ENCODE results near the gene USP50. TPM values are rescaled to one million over a fixed set of nuclear protein-coding genes. Genes with fewer than 3 reads are reported as not detected.

The USP50 gene
- 0.46 TPM in 1 of 2 replicates, not detected in the other for total RNA-seq (ENCODE audit: low replicate concordance)

- H3K4me3 Mint-ChIP-seq = no peak within 1 kb of the TSS
- no peak within 1 kb of the TSS for H3K4me3 ChIP-seq
- H3K9ac ChIP-seq = no peak within 1 kb of the TSS
- H3K4me1 Mint-ChIP-seq = peaks cover 7% of the 10 kb centered on the region
- no peaks in the 10 kb centered on the region for H3K9me3 ChIP-seq (ENCODE audit: low read depth)
- no peaks in the 10 kb centered on the region for H3K79me2 ChIP-seq (ENCODE audit: low read depth)
- TF ChIP-seq CTCF (IDR thresholded peaks at IDR 0.05) (no peak), EZH2 (IDR thresholded peaks at IDR 0.05) (no peak)
- H3K27ac Mint-ChIP-seq = no peak within 1 kb of the TSS
- DNase-seq (ENCODE audit: low spot score) = no peak
- no peaks in the 10 kb centered on the region for H3K36me3 ChIP-seq
- no peak within 1 kb of the TSS for H2AFZ ChIP-seq (replicated peaks)
- H3K9me3 Mint-ChIP-seq = no peaks in the 10 kb centered on the region
- no peaks in the 10 kb centered on the region for H3K27me3 Mint-ChIP-seq (ENCODE audit: insufficient read depth, low read depth)
- no peaks in the 10 kb centered on the region for H3F3A ChIP-seq (ENCODE audit: low read depth)
- no peaks in the 10 kb centered on the region for H3K36me3 Mint-ChIP-seq
- no peak within 1 kb of the TSS for H3K4me2 ChIP-seq
- H3K27me3 ChIP-seq = no peaks in the 10 kb centered on the region
- no peaks in the 10 kb centered on the region for H3K4me1 ChIP-seq
- H3K27ac ChIP-seq = no peak within 1 kb of the TSS
- H4K20me1 ChIP-seq (ENCODE audit: low read depth) = no peaks in the 10 kb centered on the region
Measured at GRCh38 chr15:50546566-50546965, at the start of gene USP50. Gene USP50 (minus strand): TSS chr15:50546666. CDS start chr15:50546525, 141 bp downstream.

DNA sequence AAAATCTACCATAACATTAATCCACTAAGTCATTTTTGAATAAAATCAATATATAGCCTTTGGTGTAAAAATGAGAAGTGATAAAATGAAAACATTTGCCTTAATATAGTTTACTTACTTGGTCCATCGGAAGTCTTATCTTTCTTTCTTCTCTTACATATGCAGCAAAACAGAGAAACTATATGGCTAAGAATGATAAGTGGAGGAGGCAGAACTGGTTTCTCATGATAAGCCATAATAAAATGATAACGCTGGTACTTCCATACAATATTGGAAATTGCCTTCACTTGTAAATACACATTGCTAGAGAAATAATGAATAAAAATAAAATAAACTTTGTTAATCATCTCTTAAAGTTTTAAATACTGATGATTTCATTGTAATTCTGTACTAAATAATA, 47.8 kb upstream of the USP50 start:
- Histone ChIP-seq H3K36me3 (peaks cover 8% of the 10 kb centered on the region), H3K4me3 (no peak overlapping the region), H3K27me3 (no peaks in the 10 kb centered on the region), H3K79me2 (ENCODE audit: low read depth) (no peaks in the 10 kb centered on the region), H3F3A (ENCODE audit: low read depth) (no peaks in the 10 kb centered on the region), H3K4me2 (no peak overlapping the region), H3K4me1 (no peaks in the 10 kb centered on the region), H3K27ac (no peak overlapping the region), H4K20me1 (ENCODE audit: low read depth) (no peaks in the 10 kb centered on the region), H2AFZ (replicated peaks) (no peak overlapping the region), H3K9me3 (ENCODE audit: low read depth) (no peaks in the 10 kb centered on the region), H3K9ac (no peak overlapping the region)
- Mint-ChIP-seq H3K27me3 (ENCODE audit: insufficient read depth, low read depth) (no peaks in the 10 kb centered on the region), H3K4me3 (no peak overlapping the region), H3K27ac (no peak overlapping the region), H3K9me3 (no peaks in the 10 kb centered on the region), H3K36me3 (peaks cover 12% of the 10 kb centered on the region), H3K4me1 (no peaks in the 10 kb centered on the region)
- DNase-seq (ENCODE audit: low spot score) = no peak
- TF ChIP-seq EZH2 (IDR thresholded peaks at IDR 0.05) (no peak), CTCF (IDR thresholded peaks at IDR 0.05) (no peak), EZH2phosphoT487 (IDR thresholded peaks at IDR 0.05) (no peak)

DNA sequence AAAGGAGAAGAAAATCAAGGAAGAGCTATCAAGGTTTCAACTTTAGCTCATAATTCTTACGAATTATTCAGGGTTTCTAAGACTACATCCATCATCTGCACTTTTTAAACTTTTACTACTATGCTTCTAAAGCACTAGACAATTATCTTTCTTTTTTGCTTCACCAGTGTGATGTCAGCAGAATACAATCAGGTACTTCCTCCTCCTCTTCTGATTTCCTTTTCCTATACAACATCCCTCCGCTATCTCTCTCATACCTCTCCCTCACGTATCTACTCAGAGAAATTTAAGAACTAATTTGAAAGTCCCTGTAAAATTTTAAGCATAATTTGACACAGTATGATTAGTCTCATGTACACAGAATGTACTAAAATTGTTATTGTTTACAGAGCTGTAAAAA, 47.3 kb upstream of the USP50 start:
- Mint-ChIP-seq H3K27ac (no peak overlapping the region), H3K4me3 (no peak overlapping the region), H3K4me1 (no peaks in the 10 kb centered on the region), H3K36me3 (peaks cover 13% of the 10 kb centered on the region), H3K27me3 (ENCODE audit: insufficient read depth, low read depth) (no peaks in the 10 kb centered on the region), H3K9me3 (no peaks in the 10 kb centered on the region)
- H3K27ac ChIP-seq = no peak overlapping the region
- H3K27me3 ChIP-seq = no peaks in the 10 kb centered on the region
- H3K36me3 ChIP-seq = peaks cover 8% of the 10 kb centered on the region
- H3K9me3 ChIP-seq (ENCODE audit: low read depth) = no peaks in the 10 kb centered on the region
- no peaks in the 10 kb centered on the region for H3K79me2 ChIP-seq (ENCODE audit: low read depth)
- no peak overlapping the region for H3K4me2 ChIP-seq
- DNase-seq (ENCODE audit: low spot score) = no peak
- H3F3A ChIP-seq (ENCODE audit: low read depth) = no peaks in the 10 kb centered on the region
- H4K20me1 ChIP-seq (ENCODE audit: low read depth) = no peaks in the 10 kb centered on the region
- H3K4me1 ChIP-seq = no peaks in the 10 kb centered on the region
- no peak for TF ChIP-seq EZH2 (IDR thresholded peaks at IDR 0.05)
- TF ChIP-seq EZH2phosphoT487 (IDR thresholded peaks at IDR 0.05) = no peak
- no peak for TF ChIP-seq CTCF (IDR thresholded peaks at IDR 0.05)
- no peak overlapping the region for H3K9ac ChIP-seq
- H2AFZ ChIP-seq (replicated peaks) = no peak overlapping the region
- H3K4me3 ChIP-seq = no peak overlapping the region
